Measurements from ENCODE around the gene UAP1L1.
"Not testable (repeated sequence)": the region's sequence is repeated elsewhere in the genome, so short reads cannot be mapped to it uniquely, and the experiment has no call there.

The UAP1L1 gene

DNA sequence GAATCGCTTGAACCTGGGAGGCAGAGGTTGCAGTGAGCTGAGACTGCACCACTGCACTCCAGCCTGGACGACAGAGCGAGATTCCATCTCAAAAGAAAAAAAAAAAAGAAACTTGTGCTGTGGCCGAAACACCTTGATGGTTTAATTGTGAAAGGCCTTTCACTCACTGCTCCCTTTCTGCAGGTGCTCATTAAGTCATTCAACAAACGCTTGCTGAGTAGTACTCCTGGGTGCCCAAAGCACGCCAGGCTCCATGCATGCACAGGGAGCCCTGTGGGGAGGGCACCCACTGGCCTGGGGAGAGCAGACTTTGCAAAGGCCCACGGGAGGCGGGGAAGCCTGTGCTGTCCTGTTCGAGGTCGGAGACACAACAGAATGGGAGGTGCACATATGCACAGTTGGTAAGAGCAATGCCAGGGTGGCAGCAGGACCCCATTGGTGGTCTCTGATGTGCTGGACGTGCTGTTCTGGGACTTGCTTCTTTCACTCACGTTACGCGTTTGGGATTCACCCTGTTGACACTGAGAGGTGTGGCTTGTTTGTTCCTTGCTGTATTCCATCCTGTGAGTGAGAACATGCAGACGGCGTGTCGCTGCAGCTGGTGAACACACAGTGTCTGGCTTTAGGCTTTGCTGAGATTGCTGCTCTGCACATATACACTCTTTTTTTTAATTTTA lies 20.4 kb upstream of the UAP1L1 start:
- DNase-seq (ENCODE audit: low read depth), result no peak

DNA sequence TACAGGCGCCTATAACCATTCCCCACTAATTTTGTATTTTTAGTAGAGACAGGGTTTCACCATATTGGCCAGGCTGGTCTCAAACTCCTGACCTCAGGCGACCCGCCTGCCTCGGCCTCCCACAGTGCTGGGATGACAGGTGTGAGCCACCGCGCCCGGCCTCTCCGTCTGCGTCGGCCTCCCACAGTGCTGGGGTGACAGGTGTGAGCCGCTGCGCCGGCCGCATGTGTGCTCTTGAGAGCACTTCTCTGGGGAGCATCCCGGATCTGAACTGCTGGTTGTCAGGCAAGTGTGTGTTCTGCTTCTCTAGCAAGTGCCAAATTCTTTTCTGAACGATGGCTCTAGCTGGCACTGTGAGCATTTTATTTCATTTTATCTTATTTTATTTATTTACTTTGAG lies 19.8 kb upstream of the UAP1L1 start:
- no peak for DNase-seq (ENCODE audit: low read depth)

DNA sequence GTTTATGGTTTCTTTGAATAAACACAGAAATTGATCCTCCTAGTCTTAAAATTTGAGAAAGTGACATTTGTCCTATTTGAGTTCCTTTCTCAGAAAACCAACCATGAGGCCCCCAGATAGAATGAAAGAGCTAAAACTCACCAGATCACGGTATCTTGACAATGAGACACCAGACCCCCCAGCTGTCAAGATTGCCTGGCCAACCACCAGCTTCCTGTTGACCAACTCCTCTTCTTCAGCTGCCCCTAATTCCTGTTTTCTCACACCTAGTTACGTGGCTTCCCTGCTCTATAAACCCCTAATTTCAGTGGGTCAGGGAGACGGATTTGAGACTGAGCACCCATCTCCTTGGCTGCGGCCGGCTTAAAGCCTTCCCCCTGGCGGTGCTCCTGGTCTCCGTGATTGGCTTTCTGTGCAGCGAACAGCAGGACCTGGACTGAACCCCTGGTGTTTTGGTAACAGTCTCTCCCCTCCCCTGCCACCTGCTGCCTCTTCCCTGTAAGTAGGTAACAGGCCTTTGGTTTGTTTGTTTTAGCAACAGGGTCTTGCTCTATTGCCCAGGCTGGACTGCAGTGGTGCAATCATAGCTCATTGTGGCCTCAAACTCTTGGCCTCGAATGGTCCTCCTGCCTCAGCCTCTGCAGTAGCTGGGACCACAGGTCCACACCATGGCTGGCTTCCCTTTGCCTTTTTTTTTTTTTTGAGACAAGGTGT lies 18.6 kb upstream of the UAP1L1 start:
- DNase-seq (ENCODE audit: low read depth), result no peak

DNA sequence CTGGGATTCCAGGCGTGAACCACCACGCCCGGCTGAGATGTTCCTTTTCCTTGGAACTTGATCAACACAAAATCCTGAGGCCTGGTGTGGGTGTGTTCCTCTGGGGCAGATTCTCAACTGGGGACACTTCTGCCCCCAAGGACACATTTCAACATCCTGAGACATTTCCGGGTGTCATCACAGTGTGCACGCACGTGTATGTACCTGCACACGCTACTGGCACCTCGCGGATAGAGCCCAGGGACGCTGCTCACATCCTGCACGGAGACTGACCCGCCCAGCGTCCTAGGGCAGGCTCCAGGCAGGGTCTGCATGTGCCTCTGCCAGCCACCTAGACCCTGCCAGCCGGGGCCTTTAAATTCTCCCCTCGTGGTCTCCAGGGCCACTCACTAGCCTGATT lies 14.9 kb upstream of the UAP1L1 start:
- no peak for DNase-seq (ENCODE audit: low read depth)

DNA sequence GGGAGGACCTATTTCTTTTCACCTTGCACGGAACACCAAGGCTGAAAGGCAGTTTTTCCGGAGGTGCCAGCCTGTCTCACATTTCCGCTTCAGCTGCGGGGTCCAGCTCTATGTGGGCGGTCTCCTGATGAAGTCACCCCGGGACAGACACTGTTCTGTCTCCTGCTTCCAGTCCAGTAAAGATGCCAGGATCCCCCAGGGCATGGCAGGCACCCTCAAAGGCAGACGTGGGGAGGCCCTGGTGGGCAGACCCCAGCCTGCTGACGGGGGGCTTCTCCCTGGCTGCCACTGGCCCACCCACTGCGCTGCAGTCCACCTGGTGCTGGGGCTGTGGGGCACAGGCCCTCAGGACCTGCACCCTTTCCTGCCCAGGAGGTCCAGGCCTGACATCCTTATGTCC lies 14.5 kb upstream of the UAP1L1 start:
- DNase-seq (ENCODE audit: low read depth), result not testable (repeated sequence)

DNA sequence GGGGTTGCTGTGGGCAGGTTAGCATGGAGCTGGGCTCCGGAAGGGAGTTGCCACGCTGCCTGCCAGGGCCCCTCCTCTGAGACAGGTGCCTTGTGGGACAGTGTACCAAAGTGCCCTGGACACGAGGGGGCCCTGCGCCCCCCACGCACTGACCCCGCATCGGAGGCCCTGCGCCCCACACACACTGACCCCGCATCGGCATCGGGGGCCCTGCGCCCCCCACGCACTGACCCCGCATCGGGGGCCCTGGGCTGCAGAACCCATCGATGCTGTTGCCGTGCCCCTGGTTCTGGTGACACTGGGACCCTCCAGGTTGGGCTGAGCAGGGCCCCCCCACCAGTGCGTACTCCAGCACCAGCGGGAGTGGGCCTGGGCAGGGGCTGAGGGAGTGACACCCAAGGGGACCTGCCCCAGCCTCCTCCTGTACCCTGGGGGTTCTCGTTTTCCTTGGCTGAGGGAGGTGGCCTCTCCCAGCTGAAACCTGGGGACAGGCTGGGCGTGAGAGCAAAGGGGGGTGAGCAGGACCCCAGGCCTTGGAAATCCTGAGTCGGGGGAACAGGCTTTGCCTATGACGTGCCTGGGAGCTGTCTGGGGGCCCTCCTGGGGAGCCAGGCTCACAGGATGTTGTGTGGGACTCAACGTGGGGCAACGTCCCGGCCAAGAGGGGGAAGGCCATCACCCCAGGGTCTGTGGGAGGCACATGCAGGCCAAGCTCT lies 13.8 kb upstream of the UAP1L1 start:
- no peak for DNase-seq (ENCODE audit: low read depth)

DNA sequence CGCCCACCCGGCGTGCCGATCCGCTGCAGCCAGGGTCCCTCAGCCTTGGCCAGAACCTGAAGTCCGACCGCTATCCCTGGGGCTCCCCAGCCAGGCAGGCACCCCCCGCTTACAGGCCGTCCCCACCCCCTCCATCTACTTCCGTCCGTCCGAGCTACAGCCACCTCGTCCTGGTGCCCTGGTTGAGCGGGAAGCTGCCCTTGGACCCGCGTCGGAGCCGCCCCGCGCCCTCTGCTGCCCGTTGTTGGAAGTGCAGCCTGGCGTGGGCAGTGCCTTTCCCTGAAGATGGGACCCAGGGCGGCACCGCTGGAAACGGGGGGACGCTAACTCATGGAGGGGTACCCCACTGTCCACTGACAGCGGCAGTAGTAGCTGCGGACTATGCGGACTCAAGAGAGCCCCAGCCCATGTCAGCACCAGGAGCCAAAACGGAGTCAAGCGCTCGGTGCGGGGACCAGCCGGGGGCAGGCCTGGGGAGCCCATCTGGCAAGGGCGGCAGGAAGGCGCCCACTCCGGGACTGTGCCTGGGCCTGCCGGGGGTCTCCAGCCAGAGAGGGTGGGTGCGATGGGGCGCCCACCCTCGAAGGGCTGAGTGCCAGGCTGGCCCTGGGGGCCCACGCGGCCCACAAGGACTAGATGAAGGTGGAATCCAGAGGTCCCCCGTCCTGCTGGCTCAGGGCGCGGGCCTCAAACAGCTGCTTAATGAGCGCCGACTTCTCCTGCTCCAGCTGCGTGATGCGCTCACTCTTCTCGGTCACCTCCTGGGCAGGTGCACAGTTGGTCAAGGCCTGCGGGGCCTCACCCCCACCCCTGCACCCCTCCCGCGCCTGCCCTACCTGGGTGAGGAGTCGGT lies 13.1 kb upstream of the UAP1L1 start:
- peak; percentile 63 for DNase-seq (ENCODE audit: low read depth)

DNA sequence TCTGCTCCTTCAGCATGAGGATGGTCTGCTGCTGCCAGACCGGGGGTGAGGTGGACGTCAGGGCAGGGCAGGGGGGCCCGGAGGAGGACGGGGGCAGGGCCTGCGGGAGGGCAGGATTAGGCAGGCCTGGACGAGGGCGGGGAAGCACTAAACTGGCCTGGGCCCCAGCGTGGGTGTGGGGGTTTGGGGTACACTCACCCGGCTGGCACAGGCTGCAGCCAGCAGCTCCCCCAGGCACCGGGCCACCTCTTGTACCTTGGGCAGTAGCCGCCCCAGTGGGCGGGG lies 12.5 kb upstream of the UAP1L1 start:
- no peak for DNase-seq (ENCODE audit: low read depth)

DNA sequence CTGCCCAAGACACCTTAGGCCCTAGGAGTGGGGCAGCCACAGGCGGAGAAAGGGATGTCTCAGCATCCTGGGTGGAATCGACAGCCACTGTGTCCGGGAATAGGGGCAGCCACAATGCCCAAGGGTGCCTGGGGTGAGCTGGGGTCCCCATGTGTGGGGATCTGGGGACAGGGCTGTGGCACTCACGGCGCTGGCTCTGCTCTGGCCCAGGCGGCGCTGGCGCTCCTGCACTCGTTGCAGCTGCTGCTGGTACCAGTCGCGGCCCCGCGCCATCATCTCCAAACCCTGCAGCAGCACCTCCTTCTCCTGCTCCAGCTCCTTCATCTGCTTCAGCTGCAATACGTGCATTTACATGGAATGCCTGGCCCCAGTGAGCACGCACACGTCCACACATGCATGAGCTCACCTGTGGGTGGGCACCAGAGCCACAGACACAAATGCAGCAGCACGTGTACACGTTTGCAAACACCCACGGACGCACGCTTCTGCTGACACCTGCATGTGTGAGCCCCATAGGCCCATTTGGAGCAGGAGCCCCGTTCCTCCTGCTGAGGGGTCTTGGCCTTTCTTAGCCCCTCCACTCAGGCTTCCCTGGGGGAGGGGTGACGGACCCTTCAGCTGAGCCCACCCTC lies 11.9 kb upstream of the UAP1L1 start:
- no peak for DNase-seq (ENCODE audit: low read depth)

DNA sequence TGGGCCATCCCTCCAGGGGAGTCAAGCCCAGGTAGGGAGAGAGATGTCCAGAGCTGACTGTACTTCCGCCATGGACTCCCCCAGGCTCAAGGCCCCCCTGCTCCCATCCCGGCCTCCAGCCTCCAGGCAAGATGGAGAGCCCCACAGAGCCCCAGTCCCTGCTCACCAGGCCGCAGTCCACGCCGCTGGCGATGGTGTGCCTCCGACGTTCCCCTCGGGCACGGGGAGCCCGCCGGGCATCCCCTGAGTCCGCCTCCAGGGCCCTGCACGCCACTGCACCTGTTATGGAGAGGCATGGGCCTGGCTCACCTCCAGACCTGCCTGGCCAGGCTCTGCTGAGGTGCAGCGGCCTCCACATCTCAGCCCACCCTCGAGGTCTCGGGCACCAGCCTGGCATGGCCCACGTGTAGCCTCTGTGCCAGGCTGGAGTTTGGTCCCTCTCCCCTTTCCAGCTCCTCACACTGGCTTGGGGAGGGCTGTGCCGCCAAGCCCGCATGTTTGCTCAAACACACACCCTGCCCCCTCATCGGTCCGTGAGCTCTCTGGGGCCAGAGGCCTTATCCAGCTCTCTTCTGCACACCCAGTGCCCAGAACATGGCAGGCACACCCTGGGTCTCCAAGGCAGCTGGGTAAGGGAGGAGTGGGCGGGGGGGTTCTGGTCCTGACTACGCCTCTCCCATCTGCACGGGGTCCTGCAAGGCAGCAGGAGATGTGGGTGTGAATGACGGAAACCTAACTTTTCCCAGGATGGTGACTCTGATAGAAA lies 11.0 kb upstream of the UAP1L1 start:
- DNase-seq (ENCODE audit: low read depth), result no peak

DNA sequence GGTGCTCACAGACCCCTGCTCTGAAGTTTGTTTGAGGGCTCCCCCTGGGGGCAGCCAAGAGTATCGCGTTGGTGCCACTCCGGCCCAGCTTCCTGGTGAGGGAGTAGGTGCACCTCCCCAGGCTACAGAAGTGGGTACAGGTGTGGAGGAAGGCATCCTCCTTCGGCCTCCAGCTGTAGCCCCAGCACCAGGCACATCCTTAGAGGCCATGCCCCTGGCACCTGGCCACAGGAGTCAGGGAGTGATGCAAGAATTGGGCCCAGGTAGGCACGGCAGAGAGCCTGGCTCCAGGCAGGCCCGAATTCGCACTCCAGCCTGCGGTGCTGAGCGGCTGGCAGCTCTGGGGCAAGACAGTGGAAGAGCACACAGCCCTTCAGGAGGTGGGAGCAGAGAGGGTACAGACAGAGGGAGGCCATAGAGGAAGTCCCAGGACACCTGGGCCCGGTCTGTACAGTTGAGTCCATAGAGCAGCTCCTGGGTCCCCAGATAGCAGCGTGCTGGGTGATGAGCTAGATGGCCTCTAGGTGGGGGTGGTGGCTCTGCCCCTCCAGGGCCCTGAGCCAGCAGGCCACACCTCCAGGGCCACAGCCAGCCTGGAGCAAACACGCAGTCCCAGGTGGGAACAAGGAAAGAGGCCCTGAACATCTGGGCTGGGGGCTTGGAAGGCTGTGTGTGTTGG lies 9.3 kb upstream of the UAP1L1 start:
- DNase-seq (ENCODE audit: low read depth), result peak; percentile 78

DNA sequence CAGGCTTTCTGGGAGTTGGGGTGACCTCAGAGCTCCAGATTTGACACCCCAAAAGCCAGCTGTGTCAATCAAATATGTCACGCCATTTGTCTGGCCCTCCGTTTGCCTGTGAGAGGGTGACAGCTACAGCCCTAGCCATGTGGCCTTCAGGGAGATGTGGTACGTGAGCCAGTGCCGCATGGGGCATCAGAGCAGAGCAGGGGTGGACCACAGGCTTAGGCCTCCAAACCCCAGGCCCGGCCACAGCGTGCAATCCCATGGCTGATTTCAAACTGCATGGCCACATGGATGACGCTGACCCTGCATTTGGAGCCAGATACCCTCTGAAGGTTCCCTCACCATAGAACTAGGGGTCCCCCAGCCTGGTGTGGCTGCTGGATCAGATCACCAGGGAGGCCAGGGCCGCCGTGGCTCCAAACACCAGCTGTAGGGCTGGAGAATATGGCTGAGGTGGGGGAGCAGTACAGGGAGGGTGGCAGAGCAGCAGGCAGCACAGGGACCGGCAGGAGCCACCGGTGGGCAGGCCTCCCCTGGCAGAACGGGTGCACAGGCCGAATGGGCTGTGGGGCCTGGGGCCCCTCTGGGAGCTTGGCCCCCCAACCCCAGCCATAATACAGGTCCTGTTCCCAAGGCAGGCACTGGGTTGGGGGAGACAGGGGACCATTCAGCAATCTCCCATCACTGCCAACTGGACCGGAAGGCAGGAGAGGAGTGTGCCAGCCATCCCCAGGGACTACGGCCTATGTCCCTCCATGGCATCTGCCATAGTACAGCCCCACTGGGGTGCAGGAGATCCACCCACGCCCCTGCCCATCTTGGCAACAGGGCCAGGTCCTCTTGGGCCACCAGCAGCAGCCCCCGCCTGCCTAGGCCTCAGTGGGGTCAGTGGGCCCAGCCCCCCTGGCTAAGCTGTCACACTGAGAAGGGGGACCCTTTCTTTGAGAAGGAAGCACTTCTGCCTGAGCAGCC lies 8.5 kb upstream of the UAP1L1 start:
- DNase-seq (ENCODE audit: low read depth), result no peak

DNA sequence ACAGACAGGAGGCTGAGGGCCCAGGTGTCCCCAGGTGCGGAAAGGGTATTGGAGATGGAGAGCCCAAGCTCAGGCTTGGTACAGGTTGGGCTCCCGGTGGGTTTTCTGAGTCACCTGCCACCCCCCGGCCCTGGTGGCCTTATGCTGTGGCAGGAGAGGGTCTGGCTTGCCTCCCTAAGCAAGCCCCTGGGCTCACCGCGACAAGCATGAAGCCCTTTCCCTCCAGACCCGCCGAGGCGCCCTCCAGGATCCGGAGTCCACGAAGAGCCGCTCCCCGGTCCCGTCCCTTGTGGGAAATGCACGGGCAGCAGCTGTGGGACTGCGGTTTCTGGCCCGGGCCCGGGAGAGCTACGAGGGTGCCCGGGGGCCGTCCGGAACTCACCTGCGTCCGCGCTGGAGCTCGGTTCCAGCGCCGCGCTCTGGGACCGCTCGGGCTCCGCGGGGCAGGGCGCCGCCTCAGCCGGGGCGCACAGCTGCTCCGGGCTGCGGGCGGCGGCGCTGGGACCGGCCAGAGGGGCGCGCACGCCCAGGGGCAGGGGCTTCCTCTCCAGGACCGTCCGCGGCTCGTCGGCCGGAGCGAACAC lies 7.7 kb upstream of the UAP1L1 start:
- no peak for DNase-seq (ENCODE audit: low read depth)

DNA sequence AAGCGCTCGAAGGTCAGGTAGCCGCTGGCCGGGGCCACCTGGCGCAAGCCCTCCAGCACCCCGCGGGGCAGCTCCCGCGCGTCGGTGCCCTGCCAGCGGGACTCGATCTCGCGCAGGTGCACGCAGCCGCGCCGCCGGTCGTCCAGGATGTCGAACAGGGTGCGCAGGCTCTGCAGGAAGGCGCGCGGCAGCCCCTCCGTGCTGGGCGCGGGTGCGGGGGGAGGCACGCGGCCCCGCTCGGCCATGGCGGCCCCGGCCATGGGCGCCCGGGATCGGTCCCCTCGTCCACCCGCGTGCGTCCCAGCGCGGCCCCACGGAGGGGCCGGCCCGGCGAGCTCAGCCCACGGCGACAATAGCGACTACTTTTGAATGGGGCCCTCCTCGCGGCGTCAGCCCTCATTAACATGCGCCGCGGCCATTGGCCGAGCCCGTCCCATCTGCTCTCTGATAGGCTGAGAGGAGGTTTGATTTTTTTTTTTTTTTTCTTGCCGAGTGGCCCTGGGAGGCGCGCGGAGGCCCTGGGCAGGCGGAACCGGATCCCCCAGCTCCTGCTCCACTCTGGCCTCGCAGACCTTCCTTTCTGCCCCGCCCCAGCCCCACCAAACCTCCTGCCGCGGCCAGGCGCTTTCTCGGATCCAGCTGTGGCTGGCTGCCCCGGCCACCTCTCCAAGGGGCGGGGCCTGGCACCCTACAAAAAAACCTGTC lies 7.0 kb upstream of the UAP1L1 start, which contains the start of gene SAPCD2:
TSS of gene SAPCD2 (minus strand) at position 357 of the 705 bp plus-strand sequence. CDS start at position 260, 97 bp downstream.
- peak; percentile 90 for DNase-seq (ENCODE audit: low read depth)

DNA sequence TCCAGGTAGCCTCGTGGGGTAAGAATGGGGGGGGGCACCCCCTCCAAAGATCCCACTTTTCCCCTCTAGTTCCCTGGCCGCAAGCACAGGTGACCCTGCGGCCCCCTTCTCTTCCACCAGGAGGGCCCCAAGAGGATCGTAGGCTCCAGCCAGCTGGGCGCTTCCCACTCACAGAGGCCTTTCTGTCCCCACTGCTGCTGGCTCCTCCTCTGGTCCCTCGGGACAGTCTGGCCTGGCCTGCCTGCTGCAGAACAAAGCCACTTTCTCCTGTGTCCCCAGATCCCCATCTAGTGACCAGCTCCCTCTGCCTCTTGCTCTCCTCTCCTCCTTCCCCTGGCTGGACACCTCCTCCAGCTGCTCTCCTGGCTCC lies 6.4 kb upstream of the UAP1L1 start:
- DNase-seq (ENCODE audit: low read depth), result no peak

DNA sequence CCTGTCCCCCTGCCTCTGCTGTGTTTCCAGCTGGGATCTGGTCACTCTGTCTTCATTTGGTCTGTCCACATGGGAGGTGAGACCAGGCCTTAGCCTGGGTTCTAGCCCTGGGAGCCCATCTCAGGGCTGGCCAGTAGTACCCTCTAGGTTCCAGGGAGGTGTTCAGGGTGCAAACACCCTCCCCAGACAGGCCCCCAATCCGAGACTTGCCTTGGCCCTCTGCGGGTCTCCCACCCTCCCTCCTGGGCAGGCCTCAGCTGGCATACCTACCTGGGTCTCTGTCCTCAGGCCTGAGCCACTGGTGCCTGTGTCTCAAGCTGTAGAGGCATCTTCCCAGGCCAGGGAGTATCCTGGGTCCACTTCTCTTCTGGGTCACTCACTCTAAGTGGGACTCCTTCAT lies 6.0 kb upstream of the UAP1L1 start:
- no peak for DNase-seq (ENCODE audit: low read depth)

DNA sequence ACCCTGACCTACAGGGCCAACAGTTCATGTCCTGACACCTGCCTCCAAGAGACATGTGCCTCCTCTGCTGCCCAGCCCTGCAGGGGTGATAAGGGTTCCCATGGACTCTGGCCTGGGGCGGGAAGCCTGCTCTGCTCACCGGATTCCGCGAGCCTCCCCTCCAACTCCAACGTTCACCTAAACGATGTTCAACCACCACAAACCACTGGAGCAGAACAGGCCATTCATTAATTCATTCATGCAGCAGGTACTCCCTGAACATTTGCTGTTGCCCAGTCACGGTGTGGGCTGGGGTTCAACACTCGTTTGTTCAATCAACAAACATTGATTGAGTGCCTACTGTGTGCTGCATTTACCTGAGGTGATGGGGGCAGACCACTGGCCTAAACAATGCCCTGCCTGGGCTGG lies 3.3 kb upstream of the UAP1L1 start:
- DNase-seq (ENCODE audit: low read depth), result no peak

DNA sequence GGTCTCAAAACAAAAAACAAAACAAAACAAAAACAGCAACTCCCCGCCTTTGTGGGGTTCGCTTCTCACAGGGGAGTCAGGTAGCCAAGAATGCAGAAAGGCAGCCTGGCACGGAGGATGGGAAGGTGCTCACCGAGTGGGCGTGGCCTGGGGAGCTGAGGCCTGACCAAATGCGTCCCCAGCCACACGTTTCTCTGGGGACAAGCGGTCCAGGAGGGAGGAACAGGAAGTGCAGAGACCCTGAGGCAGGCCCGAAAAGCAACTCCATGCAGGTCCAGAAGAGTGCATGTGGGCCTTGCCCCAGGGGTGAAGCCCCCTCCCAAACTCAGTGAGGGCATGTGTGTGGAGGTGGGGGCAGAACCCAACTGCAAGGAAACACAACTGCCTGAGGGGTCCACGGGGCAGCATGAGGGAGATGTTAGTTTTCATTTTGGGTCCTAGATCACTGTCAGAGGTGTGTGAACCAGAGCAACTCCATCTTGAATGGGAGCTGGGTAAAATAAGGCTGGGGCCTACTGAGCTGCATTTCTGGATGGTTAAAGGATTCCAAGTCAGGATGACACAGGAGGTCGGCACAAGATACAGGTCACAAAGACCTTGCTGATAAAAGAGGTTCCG lies 2.6 kb upstream of the UAP1L1 start:
- no peak for DNase-seq (ENCODE audit: low read depth)

All from EH (cell line).